Lower leg skin (tissue), 3 donors: ENCODE measurements around the gene FGF22.

ENCODE experiments used
- CTCF ChIP-seq, 3 donors: fragments of 450-650 bp; IDR thresholded peaks; one replicate each; pipeline ENCODE4 v1.5.1; 2016; ENCODE audit warnings: antibody characterized with exemption in 3 of 3, mild to moderate bottlenecking in 3 of 3, moderate library complexity in 2 of 3
- POLR2A ChIP-seq, 2 donors: fragments of 450-650 bp; IDR thresholded peaks; one replicate each; pipeline ENCODE4 v1.6.1; 2016 to 2017; ENCODE audit warnings: antibody characterized with exemption in 2 of 2, mild to moderate bottlenecking in 1 of 2, moderate library complexity in 1 of 2

DNA sequence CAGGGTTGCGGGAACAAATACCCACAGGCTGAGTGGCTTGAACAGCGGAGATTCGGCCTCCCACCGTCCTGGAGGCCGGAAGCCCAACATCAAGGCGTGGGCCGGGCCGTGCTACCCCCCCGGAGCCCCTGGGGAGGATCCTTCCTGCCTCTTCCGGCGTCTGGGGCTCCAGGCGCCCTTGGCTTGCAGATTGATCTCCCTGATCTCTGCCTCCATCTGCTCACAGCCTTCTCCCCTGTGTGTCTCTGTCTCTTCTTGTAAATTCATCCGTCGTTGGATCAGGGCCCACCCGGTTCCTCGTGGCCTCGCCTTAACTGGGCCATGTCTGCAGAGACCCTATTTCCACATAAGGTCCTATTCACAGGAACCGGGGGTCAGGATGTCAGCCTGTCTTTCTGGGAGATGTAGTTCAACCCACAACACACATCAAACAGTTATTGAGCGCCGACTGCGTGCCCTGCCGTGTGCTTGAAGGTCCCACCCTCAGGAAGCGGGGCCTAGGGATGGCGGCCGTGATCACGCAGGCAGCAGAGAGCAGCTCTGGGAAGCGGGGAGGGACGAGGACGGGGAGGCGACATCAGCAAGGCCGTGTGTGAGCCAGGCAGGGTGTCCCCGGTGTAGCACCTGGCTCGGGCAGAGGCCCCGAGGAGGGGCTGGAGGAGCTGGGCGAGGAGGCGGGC, 28.7 kb upstream of the FGF22 start:
- no peak for TF ChIP-seq CTCF (IDR thresholded peaks at IDR 0.05)
- TF ChIP-seq POLR2A (IDR thresholded peaks at IDR 0.05) = no peak
